Upper lobe of left lung (tissue), 4 donors: ENCODE measurements around the gene GLRX5.

Experiments used
- POLR2A ChIP-seq, 4 donors: fragments of 450-650 bp; IDR thresholded peaks; one replicate each; pipeline ENCODE4 v1.5.1; 2016 to 2017; ENCODE audit warnings: antibody characterized with exemption in 4 of 4, mild to moderate bottlenecking in 2 of 4
- TF ChIP-seq, protein P1 (sequence below), 6 experiments: fragments of 450-650 bp in 4 of 6; fragments of 200-600 bp in 2 of 6; sonication (generic) in 2 of 6; IDR thresholded peaks; one replicate each; pipeline ENCODE4 v1.5.1; 2016 to 2019; ENCODE audit warnings: antibody characterized with exemption in 6 of 6

- TF ChIP-seq, protein P1, sequence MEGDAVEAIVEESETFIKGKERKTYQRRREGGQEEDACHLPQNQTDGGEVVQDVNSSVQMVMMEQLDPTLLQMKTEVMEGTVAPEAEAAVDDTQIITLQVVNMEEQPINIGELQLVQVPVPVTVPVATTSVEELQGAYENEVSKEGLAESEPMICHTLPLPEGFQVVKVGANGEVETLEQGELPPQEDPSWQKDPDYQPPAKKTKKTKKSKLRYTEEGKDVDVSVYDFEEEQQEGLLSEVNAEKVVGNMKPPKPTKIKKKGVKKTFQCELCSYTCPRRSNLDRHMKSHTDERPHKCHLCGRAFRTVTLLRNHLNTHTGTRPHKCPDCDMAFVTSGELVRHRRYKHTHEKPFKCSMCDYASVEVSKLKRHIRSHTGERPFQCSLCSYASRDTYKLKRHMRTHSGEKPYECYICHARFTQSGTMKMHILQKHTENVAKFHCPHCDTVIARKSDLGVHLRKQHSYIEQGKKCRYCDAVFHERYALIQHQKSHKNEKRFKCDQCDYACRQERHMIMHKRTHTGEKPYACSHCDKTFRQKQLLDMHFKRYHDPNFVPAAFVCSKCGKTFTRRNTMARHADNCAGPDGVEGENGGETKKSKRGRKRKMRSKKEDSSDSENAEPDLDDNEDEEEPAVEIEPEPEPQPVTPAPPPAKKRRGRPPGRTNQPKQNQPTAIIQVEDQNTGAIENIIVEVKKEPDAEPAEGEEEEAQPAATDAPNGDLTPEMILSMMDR (IDR thresholded peaks at IDR 0.05): no peak
- TF ChIP-seq POLR2A (IDR thresholded peaks at IDR 0.05): no peak
Measured at GRCh38 chr14:95514131-95515079, 20.4 kb upstream of the GLRX5 start.
